NB4 (cell line): ENCODE measurements around the gene RGL2.

Source experiments
- POLR2A ChIP-seq: IDR thresholded peaks from 2 replicates; pipeline ENCODE4 v1.6.1; 2011; ENCODE audit warnings: mild to moderate bottlenecking; ENCODE audit not compliant: insufficient read length; ENCODE audit errors: extremely low read depth
- TF ChIP-seq, protein P1 (sequence below): IDR thresholded peaks from one replicate; pipeline ENCODE4 v1.5.1; 2012; ENCODE audit warnings: low read depth, low read length

DNA sequence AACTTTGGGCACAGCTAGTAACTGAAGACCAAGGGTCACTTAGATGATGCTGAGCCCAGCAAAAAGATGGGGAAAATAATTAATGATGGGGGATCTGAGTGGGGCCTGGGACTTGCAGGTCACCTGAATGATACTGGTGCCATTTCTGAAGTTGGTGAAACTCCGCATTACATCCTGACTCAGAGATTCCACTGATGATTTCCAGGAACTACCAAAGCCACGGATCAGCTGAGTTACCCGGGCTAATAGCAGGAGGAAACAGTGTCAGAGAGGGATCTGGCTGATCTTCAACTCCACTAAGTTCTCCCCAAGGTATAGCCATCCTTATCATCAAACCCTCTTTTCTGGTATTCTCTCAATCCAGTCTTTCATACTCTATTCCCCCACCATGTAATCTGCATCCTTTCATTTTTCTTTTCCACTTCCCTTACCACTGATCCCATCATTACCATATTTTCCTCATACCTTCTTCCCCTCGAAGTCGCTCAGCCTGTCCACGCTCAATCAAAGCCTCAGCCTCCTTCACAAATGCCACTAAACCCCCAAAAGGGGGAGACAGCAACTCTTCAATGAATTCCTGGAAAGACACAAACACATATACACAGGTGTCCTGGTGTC is 47.2 kb downstream of the RGL2 start:
- TF ChIP-seq POLR2A, result no peak
- TF ChIP-seq, protein P1, sequence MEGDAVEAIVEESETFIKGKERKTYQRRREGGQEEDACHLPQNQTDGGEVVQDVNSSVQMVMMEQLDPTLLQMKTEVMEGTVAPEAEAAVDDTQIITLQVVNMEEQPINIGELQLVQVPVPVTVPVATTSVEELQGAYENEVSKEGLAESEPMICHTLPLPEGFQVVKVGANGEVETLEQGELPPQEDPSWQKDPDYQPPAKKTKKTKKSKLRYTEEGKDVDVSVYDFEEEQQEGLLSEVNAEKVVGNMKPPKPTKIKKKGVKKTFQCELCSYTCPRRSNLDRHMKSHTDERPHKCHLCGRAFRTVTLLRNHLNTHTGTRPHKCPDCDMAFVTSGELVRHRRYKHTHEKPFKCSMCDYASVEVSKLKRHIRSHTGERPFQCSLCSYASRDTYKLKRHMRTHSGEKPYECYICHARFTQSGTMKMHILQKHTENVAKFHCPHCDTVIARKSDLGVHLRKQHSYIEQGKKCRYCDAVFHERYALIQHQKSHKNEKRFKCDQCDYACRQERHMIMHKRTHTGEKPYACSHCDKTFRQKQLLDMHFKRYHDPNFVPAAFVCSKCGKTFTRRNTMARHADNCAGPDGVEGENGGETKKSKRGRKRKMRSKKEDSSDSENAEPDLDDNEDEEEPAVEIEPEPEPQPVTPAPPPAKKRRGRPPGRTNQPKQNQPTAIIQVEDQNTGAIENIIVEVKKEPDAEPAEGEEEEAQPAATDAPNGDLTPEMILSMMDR, result no peak
